Measurements from ENCODE around the gene CROCC. TPM values are rescaled to one million over a fixed set of nuclear protein-coding genes. Genes with fewer than 3 reads are reported as not detected.

The CROCC gene
- total RNA-seq, 2 experiments from 2014 or later, result 20.5 to 26.6 TPM

DNA sequence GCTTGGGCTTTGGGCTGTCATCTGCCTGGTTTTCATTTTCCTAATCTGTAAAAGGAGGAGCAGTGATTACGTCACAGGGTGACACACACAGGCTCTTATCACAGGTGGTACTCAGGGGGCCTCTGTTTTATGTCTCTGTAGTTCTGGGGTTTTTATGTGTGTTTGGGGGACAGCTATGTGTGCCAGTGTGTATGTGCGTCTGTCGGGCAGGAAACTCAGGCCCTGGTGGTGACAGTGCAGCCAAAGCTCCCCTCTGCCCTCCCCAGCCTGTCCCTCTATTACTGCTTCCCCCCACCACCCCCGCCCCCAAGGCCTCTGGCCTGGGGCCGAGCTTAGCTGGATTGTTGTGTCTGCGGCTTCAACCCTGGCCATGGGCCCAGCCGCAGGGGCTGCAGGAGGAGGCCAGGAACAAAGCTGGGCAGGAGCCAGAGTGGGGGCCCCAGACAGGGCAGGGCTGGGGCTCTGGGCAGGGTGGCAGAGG lies 45.4 kb downstream of the CROCC start:
- no peaks in the 10 kb centered on the region for H3K36me3 Mint-ChIP-seq
- no peaks in the 10 kb centered on the region for H3K27me3 Mint-ChIP-seq
- H3K4me3 Mint-ChIP-seq, result no peak overlapping the region
- ATAC-seq, result no peak
- no peaks in the 10 kb centered on the region for H3K9me3 Mint-ChIP-seq (ENCODE audit: low read depth)
- H3K4me1 Mint-ChIP-seq, result no peaks in the 10 kb centered on the region
- H3K27ac Mint-ChIP-seq, result no peak overlapping the region
- DNase-seq, result no peak
- CTCF ChIA-PET, result interaction anchor here (1.2 to 1.4 kb wide), 3 partner anchors 12 to 43 kb away, joined by 3 to 11 read pairs (median 3); no protein-coding TSS in a partner anchor

DNA sequence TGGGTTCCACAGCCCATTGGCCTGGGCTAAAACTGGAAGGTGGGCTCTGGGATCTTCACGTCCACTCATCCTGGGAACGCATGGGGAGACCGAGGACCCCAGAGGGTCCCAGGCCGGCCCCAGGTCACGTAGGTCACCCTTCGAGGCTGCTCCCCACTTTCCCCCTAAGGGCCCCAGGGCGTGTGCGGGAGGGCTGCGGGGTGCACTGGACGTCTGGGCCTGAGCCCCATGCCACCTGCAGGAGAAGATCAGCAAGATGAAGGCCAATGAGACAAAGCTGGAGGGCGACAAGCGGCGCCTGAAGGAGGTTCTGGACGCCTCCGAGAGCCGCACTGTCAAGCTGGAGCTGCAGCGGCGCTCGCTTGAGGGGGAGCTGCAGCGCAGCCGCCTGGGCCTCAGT lies 46.2 kb downstream of the CROCC start:
- DNase-seq (no peak), ATAC-seq (no peak)
- no peaks in the 10 kb centered on the region for H3K36me3 Mint-ChIP-seq
- H3K4me1 Mint-ChIP-seq, result no peaks in the 10 kb centered on the region
- H3K4me3 Mint-ChIP-seq, result no peak overlapping the region
- H3K9me3 Mint-ChIP-seq (ENCODE audit: low read depth), result no peaks in the 10 kb centered on the region
- H3K27ac Mint-ChIP-seq, result no peak overlapping the region
- no peaks in the 10 kb centered on the region for H3K27me3 Mint-ChIP-seq
- CTCF ChIA-PET, result interaction anchor here (1.4 kb wide), 1 partner anchor 16 kb away, joined by 11 read pairs; no protein-coding TSS in a partner anchor

DNA sequence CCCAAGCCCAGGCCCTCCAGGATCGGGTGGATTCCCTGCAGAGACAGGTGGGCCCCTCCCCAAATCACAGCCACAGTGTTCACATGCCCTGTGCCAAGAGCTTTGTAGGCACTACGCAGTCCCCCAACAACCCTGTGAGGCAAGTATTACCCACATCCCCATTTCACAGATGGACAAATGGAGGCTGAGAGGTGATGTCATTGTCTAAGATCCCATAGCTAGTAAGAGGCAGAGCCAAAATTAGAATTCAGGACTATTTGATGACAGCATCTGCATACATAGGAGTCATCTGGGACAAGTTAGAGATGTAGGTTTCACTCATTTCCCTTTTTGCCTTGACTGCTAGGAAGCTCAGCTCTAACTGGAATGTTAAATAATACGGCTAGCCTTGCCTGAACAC lies 46.6 kb downstream of the CROCC start:
- ATAC-seq (no peak), DNase-seq (no peak)
- no peaks in the 10 kb centered on the region for H3K9me3 Mint-ChIP-seq (ENCODE audit: low read depth)
- no peak overlapping the region for H3K27ac Mint-ChIP-seq
- no peak overlapping the region for H3K4me3 Mint-ChIP-seq
- no peaks in the 10 kb centered on the region for H3K4me1 Mint-ChIP-seq
- CTCF ChIA-PET, result interaction anchor here (0.6 kb wide), 1 partner anchor 161 kb away, joined by 4 read pairs; no protein-coding TSS in a partner anchor
- no peaks in the 10 kb centered on the region for H3K27me3 Mint-ChIP-seq
- H3K36me3 Mint-ChIP-seq, result no peaks in the 10 kb centered on the region

DNA sequence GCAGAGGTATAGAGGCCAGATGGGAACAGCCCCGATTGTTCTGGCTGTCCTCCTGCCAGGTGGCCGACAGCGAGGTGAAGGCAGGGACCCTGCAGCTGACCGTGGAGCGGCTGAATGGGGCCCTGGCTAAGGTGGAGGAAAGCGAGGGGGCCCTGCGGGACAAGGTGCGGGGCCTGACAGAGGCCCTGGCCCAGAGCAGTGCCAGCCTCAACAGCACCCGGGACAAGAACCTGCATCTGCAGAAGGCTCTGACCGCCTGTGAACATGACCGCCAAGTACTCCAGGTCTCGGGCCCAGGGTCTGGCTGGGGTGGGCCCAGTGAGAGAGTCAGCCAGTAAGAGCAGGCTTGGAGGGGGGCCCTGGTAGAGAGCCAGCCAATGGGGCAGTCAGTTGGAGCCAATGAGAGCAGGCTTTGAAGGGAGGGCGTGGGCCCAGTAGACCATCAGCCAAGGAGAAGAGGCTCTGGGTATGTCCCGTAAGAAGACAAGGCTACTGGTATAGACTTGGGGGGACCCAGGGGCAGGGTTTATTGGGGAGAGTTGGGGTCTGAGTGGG lies 47.4 kb downstream of the CROCC start:
- Mint-ChIP-seq H3K36me3 (no peaks in the 10 kb centered on the region), H3K27ac (no peak overlapping the region), H3K9me3 (ENCODE audit: low read depth) (no peaks in the 10 kb centered on the region), H3K27me3 (no peaks in the 10 kb centered on the region), H3K4me3 (no peak overlapping the region), H3K4me1 (no peaks in the 10 kb centered on the region)
- no peak for DNase-seq
- CTCF ChIA-PET, result interaction anchor here (0.6 kb wide), 1 partner anchor 160 kb away, joined by 4 read pairs; no protein-coding TSS in a partner anchor
- ATAC-seq, result no peak

DNA sequence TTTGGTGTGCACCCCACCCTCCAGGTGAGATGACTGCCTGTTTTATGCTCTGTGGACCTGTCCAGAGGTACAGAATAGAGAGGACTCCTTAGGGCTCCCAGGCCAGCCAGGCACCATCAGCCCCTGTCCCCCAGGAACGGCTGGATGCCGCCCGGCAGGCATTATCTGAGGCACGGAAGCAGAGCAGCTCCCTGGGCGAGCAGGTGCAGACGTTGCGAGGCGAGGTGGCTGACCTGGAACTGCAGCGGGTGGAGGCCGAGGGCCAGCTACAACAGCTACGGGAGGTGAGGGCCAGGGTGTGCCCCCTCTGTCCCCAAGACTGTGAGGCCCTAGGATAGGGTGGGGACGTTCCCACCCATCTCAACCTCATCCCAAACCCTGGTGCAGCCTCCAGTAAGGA lies 47.9 kb downstream of the CROCC start:
- Mint-ChIP-seq H3K27me3 (no peaks in the 10 kb centered on the region), H3K36me3 (no peaks in the 10 kb centered on the region), H3K9me3 (ENCODE audit: low read depth) (no peaks in the 10 kb centered on the region), H3K4me3 (no peak overlapping the region), H3K27ac (no peak overlapping the region), H3K4me1 (no peaks in the 10 kb centered on the region)
- ATAC-seq (no peak), DNase-seq (no peak)
- CTCF ChIA-PET, result interaction anchor here (1.5 kb wide), 1 partner anchor 9 kb away, joined by 6 read pairs; no protein-coding TSS in a partner anchor

DNA sequence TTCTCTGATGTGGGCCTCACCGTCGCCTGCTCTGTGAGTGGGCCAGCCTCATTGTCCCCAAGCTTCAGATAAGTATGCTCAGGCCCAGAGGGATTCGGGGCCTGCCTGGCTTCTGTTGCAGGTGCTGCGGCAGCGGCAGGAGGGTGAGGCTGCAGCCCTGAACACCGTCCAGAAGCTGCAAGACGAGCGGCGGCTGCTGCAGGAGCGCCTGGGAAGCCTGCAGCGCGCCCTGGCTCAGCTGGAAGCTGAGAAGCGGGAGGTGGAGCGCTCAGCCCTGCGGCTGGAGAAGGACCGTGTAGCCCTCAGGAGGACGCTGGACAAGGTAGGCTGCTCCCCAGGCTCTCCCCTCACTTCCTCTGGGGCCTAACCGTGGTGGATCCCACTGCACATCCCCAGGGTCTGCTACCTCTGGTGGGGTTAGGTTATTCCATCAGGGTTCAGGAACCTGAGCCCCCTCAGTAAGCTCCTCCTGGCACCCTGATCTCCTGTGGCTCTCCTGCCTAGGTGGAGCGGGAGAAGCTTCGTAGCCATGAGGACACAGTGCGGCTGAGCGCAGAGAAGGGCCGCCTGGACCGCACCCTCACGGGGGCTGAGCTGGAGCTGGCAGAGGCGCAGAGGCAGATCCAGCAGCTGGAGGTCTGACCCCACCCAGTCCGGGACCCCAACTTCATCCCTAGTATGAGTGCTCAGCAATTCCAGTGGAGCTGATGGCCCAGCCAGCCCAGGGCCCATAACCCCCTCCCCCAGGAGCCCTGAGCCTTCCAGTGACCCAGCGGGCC lies 48.6 kb downstream of the CROCC start:
- ATAC-seq (no peak), DNase-seq (no peak)
- Mint-ChIP-seq H3K36me3 (no peaks in the 10 kb centered on the region), H3K4me1 (no peaks in the 10 kb centered on the region), H3K27me3 (no peaks in the 10 kb centered on the region), H3K9me3 (ENCODE audit: low read depth) (no peaks in the 10 kb centered on the region), H3K27ac (no peak overlapping the region), H3K4me3 (no peak overlapping the region)
- CTCF ChIA-PET, result interaction anchor here (1.5 kb wide), 1 partner anchor 10 kb away, joined by 6 read pairs; no protein-coding TSS in a partner anchor

DNA sequence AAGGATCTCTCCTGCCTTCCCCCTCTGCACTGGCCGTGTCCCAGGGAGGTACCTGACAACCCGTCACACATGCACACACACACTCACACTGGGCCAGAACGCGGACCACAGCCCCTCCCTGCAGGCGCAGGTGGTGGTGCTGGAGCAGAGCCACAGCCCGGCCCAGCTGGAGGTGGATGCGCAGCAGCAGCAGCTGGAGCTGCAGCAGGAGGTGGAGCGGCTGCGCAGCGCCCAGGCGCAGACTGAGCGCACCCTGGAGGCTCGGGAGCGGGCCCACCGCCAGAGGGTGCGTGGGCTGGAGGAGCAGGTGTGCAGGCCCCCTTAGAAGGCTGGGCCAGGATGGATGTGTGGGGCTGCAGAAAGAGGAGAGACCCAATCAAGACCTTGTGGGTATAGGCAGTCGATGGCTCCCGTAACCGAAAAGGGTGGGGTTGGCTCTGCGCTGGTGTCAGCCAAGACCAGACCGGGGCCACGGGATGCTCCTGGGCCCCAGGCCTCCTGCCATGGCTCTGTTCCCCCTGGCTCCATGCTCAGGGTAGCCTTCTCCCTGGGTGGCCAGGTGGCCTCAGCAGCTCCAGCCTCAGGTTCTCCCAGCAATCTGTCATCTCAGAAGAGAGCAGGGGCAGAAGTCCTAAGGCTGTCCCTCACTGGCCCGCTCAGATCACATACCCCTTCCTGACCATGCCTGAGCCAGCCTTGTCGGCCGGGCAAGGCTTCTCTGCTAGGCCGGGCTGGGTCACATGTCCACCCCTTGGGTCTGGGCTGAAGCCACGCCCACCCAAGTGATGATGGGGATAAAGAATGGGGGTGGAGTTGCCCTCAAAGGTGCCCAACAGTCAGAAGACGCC lies 49.8 kb downstream of the CROCC start:
- DNase-seq, result no peak
- ATAC-seq, result no peak
- Mint-ChIP-seq H3K36me3 (no peaks in the 10 kb centered on the region), H3K27me3 (no peaks in the 10 kb centered on the region), H3K27ac (no peak overlapping the region), H3K4me3 (no peak overlapping the region), H3K4me1 (no peaks in the 10 kb centered on the region), H3K9me3 (ENCODE audit: low read depth) (no peaks in the 10 kb centered on the region)
- CTCF ChIA-PET, result interaction anchor here (1.1 kb wide), 1 partner anchor 11 kb away, joined by 4 read pairs; no protein-coding TSS in a partner anchor

DNA sequence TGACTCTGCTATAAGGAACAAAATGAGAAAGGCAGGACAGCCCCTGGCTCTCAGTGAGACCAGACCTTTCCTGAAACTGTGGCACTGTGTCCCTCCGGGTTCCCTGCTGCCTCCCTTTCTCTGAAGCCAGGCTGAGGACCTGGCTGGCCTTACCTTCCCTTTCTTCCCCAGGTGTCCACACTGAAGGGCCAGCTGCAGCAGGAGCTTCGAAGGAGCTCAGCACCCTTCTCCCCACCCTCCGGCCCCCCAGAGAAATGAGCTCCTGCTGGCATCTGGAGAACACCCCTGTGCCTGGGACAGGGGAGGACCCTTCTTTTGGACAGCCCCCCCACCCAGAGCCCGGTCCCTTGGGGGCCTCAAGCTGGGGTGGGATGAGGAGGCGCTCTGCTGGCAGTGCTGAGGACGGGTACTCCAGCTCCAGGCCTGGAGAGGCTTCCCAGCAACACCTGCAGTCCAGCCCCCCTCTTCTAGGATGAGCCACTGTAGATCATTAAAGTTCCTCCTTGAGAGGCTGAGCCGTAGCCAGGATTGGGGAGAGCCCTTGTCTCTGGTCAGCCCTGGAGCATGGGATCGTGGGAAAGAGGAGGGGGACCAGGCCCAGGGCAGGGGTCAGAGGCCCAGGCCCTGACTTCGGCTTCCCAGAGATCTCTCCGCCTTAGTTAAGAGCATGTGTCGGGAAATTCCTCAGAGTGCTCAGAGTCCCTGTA lies 50.6 kb downstream of the CROCC start:
- Mint-ChIP-seq H3K4me1 (no peaks in the 10 kb centered on the region), H3K27me3 (no peaks in the 10 kb centered on the region), H3K36me3 (no peaks in the 10 kb centered on the region), H3K27ac (no peak overlapping the region), H3K4me3 (no peak overlapping the region), H3K9me3 (ENCODE audit: low read depth) (no peaks in the 10 kb centered on the region)
- ATAC-seq (no peak), DNase-seq (no peak)
- CTCF ChIA-PET, result interaction anchor here (1.0 to 1.1 kb wide), 2 partner anchors 11 to 12 kb away, joined by 3 to 4 read pairs; no protein-coding TSS in a partner anchor

DNA sequence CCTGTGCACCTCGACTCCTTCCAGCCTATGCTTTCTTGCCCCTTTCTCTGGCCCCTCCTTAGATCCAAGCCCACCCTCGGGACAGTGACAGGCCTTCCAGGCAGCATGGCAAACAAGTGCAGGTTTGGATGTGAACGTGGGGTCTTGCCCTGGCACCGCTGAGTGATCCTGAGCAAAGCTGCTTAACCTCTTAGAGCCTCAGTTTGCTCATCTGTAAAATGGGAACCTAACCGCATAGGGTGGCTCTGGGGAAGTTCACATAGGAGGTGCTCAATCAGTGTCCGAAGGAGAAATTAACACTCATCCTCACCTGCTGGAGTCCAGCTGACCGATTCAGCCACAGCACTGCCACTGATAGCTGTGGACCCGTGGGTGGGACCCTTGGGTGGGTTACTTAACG lies 51.5 kb downstream of the CROCC start:
- no peaks in the 10 kb centered on the region for H3K9me3 Mint-ChIP-seq (ENCODE audit: low read depth)
- no peak for DNase-seq
- CTCF ChIA-PET, result interaction anchor here (1.0 kb wide), 1 partner anchor 11 kb away, joined by 3 read pairs; no protein-coding TSS in a partner anchor

DNA sequence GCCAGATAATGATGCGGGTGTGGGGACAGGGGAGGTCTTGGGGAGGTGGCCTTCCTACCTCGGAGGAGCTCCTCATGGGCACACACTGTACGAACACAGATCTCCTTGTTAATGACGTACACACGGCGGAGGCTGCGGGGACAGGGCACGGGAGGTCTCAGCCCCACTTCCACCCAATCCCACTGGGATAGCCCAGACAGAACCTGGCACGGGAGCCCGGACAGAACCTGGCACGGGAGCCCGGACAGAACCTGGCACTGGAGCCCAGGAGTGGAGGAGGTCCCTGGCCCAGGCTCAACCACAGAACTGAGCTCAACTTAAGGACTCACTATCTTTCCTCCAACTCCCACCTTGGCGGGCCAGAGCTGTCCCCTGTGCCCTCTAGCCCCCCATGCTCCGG lies 53.5 kb downstream of the CROCC start:
- H3K27me3 Mint-ChIP-seq, result peaks cover 9% of the 10 kb centered on the region
- H3K9me3 Mint-ChIP-seq (ENCODE audit: low read depth), result no peaks in the 10 kb centered on the region
- ATAC-seq (no peak), DNase-seq (no peak)
- no peak overlapping the region for H3K4me3 Mint-ChIP-seq
- H3K4me1 Mint-ChIP-seq, result no peaks in the 10 kb centered on the region
- CTCF ChIA-PET, result interaction anchor here (0.8 kb wide), 1 partner anchor 24 kb away, joined by 5 read pairs; no protein-coding TSS in a partner anchor
- H3K36me3 Mint-ChIP-seq, result no peaks in the 10 kb centered on the region
- H3K27ac Mint-ChIP-seq, result no peak overlapping the region

More for the DNA sequence above, 51.5 kb downstream of the CROCC start:
- Mint-ChIP-seq H3K4me1 (no peaks in the 10 kb centered on the region), H3K27me3 (no peaks in the 10 kb centered on the region), H3K27ac (no peak overlapping the region), H3K36me3 (no peaks in the 10 kb centered on the region), H3K4me3 (no peak overlapping the region)
- ATAC-seq, result no peak

DNA sequence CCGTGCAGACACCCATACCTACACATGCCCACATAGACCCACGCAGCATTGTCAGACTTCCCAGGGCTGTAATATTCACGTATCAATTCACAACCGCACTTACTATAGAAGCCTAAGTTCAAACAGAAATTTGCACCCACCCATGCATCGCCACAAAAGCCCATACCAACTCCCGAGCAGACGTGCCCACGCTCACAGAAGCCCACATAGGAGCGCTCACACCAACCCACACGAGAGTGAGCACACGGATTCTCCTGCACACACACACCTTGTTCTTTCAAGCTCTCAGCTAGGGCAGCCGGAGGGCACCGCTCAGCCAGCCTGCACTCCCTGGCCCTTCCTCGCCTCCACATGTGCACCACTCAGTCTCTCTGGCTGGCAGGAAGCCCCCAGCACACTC lies 54.1 kb downstream of the CROCC start:
- ATAC-seq (no peak), DNase-seq (no peak)
- H3K4me1 Mint-ChIP-seq, result peaks cover 2% of the 10 kb centered on the region
- no peaks in the 10 kb centered on the region for H3K36me3 Mint-ChIP-seq
- CTCF ChIA-PET, result interaction anchor here (1.3 kb wide), 1 partner anchor 15 kb away, joined by 5 read pairs; no protein-coding TSS in a partner anchor
- no peak overlapping the region for H3K27ac Mint-ChIP-seq
- H3K27me3 Mint-ChIP-seq, result peaks cover 12% of the 10 kb centered on the region
- H3K9me3 Mint-ChIP-seq (ENCODE audit: low read depth), result no peaks in the 10 kb centered on the region
- H3K4me3 Mint-ChIP-seq, result no peak overlapping the region

DNA sequence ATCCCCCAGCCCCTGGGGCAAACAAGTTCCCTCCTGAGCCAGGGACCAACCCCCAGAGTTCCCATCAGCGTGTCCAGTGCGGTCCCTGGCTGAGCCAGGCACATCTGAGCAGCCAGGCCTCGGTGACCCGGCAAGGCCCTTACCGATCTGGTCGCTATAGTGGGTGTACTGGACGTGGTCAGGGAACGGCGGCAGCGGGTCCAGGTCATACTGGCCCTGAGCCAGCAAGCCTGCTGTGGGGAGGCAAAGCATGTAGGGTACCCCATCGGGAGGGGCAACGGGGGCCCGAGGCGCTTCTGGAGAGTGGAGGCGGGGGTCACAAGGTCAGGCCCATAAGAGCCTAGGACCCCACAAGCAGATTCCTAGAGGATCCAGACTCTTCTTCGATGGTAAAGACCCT lies 55.2 kb downstream of the CROCC start:
- DNase-seq (no peak), ATAC-seq (no peak)
- H3K27me3 Mint-ChIP-seq, result peaks cover 21% of the 10 kb centered on the region
- no peak overlapping the region for H3K4me3 Mint-ChIP-seq
- CTCF ChIA-PET, result interaction anchor here (0.9 to 1.3 kb wide), 2 partner anchors 8 to 16 kb away, joined by 3 to 5 read pairs; no protein-coding TSS in a partner anchor
- H3K36me3 Mint-ChIP-seq, result no peaks in the 10 kb centered on the region
- H3K9me3 Mint-ChIP-seq (ENCODE audit: low read depth), result no peaks in the 10 kb centered on the region
- peaks cover 4% of the 10 kb centered on the region for H3K4me1 Mint-ChIP-seq
- H3K27ac Mint-ChIP-seq, result no peak overlapping the region

Data from activated CD8-positive, alpha-beta memory T cell treated with anti-CD3 and anti-CD28 coated beads, Interleukin-2, amount 10 ng/mL, durations not matched to agents 7 days and 5 days (primary cell).